GM21381 (cell line): ENCODE results near the gene NKRF.

Experiments used
- ATAC-seq: cut with Tn5 transposase; IDR thresholded peaks from one replicate; pipeline ENCODE4 v1.9.1; 2021; ENCODE audit warnings: mild to moderate bottlenecking, moderate library complexity; ENCODE audit not compliant: unreplicated experiment

Gene NKRF

DNA sequence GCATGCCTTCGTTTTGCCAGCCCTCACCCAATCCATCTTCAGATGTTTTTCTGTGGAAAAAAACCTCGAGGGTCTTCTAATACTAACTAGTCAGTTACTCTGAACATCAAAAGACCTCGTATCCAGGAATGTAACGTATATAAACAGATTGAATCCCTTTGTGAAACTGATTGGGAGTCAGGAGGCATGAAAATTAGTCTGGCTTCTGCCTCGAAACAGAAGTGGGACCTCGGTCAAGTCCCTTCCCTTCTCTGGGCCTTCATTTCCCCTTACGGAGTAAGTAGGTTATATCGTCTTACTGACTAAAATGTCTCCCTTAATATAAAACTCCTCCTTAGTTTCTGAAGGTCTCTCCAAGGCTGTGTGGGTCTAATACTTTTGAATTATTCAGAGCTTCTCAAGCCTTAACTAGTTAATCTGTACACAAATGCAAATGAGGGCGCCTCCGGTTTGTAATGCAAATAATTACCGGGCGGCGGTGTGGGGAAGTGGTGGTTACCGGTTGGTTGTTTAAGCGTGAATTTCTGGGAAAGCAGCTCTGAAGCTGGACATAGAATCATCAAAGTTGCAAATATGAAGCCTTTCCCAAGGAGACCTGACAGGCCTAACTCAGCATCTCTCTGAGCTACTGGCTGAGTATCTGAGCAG is 11.4 kb upstream of the NKRF start:
- ATAC-seq, result peak; percentile 57

DNA sequence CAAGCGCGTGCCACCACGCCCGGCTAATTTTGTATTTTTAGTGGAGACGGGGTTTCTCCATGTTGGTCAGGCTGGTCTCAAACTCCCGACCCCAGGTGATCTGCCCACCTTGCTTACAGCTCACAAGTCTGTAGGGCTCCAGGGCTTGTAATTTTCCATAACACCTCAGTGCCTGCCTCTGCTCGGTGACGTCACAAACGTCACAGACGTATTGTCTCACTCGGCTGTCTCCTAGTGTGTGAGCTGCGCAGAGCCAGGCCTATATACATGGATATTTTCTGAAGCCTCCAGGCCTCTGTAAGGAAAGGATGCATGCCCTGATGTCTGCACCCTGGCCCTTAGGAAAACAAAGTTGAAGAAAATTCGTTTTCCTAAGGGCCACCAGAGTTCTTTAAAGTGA is 8.6 kb upstream of the NKRF start:
- ATAC-seq, result no peak

DNA sequence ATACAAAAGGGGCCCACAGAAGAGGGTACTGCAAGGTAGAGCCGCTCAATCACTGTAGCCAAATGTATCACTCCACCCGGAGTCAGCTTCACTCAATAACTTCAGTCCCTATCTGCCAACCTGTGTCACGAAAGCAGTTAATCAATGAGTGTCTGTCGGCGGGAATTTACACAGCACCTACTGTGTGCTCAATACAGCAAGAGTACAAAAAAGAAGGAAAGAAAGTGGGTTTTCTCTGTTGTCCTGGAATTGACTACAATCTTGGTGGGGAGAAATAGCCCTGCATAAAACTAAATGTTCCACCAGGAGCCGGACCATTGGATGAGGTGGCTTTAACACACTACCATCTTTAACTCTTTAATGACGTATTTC is 780 bp upstream of the NKRF start:
- no peak for ATAC-seq

DNA sequence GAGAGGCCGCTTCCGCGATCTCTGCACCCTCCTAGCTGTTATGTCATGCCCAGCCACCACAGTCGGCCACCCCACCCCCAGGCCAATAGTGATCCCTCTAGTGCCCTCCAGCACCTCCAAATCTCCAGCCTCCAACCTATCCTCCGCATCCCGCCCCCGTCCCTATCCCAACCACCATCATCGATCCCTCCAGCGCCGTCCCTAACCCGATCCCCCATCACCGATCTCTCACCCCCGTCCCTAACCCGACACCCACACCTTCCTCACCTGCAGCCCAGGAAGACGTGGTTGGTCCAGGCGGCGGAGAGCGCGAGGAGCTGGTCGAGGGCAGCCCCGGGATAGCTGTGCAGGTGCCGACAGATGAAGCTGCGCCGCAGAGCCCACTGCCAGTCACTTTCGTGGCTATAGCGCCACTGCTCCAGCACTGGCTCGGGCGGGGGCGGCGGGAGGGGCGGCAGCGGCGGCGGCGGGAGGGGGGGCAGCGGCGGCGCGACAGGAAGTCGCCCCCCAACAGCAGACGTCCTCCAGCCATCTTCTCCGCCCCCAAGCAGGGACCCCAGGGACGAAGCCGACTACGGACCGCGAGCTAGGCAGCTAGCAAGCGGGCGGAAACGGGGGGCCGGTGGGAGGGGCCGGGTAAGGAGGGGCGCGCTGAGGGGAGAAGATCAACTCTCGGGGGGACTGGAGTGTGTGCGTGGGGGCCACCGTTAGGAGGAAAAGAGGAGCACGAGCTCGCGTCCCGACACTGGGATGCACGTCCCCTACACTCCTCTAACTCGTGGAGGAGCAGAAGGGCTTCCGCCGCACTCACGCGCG is 552 bp downstream of the NKRF start:
- ATAC-seq, result peak; percentile 23

DNA sequence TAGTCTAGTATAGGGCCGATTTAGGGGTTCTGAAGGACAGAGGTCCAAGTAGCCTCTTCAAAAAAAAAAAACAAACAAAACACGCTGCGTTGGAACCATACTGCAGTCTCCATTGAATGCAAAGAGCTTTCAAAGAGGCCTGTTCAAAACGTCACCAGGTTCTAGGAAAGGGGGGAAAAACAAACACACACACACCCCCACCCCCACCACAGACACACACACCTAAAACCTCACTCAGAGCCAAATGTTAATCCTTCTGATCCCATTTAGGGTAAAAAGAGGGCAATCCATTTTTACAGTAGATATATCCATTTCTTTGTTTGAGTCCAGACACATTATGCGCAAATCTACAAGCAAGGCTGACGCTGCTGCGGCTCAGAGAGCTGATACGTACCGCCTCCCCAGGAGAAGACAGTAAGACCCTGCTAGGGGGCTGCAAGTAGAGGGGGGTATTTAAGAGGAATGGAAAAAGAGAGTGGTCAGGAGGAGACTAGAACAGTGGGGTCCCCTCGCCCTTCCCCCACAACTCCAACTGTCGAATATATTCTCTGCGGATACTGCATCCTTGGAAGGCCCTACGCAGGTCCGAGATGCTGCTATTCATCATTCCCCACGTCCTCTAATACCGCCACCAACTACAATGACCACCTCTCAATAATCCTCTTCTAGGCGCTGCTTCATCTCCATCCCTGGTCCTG is 1.3 kb downstream of the NKRF start:
- ATAC-seq, result no peak

DNA sequence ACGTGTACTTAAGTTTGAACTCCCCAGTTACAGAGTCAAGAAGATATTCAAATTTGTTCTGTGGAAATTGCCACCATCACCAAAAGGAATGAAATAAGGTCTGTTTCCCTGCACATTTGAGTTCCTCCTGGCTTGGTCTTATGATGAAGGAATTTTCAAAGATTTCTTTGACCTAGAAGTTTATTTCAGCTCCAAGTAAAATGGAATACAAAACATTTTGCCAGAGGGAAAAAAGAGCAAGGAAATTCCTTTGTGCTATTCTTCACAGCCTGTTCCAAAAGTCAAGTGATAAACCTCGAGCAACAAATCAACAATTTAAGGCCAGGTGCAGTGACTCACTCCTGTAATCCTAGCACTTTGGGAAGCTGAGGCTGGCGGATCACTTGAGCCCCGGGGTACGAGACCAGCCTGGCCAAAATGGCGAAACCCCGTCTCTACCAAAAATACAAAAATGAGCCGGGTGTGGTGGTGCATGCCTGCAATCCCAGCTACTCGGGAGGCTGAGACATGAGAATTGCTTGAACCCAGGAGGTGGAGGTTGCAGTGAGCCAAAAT is 3.4 kb downstream of the NKRF start:
- ATAC-seq, result no peak

DNA sequence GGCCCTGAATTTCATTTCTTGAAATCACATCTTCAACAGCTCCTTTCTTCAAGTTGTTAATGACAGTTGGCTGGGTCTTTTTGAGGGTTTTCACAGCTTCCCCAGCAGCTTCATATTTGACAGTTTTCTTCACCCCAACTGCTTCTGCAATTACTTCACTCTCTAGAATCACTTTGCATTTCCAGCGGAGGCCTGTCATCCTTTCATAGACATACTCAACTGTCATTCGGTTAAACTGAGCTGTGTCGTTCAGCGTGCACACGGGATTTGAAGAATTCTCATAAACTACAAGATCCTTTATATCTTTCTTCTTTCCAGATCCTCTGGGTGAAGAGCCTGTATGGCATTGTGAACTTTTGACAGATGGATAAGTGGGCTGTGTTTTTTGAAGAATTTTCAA is 16.4 kb downstream of the NKRF start:
- ATAC-seq, result no peak

DNA sequence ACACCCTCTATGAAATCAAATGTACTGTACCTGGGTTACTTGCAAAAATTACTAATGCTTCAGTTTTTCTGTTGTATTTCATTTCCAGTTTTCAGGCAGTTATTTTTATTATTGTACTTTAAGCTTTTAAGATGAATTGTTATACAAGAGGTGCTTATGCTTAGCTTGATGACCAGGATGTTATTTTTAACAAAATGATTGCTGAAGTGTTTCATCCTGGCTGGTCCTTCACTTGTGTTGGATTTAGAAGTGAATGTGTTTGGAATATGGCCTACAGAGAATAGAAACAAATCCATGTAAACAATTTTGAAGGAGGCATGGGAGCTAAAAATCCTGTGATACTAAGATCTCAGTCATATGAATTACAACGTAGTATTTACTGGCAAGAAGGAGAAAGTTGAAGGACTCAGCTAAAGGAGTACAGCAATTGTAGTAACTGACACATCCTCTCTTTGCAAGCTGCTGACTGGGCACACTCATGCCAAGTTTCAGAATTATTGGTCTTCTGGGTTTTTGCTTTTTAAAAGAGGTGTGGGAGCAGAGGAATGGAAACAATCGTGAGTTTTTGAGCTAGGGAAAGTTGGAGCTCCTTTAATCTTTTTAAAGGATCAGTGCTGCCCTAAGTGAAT is 22.7 kb downstream of the NKRF start:
- no peak for ATAC-seq

DNA sequence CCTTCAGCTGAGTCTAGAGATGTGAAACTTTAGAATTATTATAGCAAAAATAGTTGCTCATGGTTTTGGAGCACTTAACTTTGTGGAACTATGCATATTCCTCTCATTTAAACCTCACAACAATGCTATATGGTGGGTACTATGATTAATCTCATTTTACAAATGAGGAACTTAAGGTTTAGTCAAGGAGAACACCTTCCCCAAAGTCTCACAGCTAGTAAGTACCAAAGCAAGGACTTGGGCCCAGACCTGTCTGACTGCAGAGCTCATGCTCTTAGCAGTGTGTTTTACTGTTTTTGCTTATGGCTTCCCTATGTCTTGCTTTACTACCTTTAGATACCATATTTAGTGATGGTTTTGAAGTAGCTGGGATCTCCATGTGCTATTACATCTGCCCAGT is 26.8 kb downstream of the NKRF start:
- ATAC-seq, result no peak

DNA sequence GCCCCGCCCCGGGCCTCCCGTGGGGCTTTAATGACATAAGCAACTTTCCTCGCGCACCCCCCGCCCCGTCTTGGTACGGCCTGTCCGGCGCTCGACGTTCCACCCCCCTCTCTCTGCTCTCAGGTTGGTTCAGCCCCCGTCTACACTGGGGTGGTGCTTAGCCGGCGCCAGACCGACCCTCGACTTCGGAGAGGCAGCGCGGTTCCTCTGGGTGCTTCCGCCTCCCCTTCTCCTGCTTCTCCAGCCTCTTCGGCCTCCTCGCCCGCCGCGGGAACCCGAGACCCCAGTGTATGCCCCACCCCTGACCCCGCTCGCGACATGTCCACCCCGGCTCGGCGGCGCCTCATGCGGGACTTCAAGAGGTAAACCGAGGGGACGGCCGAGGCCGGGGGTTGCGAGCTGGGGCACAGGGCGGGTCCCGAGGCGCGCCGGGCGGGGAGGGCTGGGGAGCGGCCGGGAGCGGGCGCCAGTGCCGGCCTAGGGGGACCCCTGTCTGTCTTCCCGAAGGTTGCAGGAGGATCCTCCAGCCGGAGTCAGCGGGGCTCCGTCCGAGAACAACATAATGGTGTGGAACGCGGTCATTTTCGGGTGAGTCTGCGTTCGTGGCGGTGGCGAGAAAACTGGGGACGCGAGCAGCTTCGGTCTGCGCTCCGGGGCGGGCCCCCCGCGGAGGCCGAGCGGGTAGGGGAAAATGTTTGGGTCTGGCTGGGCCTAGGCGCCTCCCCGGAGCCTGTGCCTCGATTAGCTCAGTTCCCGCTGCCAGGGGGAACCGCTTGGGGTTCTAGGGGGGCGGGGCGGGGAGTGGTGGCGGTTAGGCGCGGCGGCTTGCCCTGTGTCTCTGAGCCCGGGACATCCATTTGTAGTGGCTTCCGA is 31.6 kb downstream of the NKRF start, which contains the start of gene UBE2A:
UBE2A (plus strand) TSS at position 170 of the 873 bp plus-strand sequence; CDS start at position 319, 149 bp downstream.
- ATAC-seq, result peak; percentile 84

DNA sequence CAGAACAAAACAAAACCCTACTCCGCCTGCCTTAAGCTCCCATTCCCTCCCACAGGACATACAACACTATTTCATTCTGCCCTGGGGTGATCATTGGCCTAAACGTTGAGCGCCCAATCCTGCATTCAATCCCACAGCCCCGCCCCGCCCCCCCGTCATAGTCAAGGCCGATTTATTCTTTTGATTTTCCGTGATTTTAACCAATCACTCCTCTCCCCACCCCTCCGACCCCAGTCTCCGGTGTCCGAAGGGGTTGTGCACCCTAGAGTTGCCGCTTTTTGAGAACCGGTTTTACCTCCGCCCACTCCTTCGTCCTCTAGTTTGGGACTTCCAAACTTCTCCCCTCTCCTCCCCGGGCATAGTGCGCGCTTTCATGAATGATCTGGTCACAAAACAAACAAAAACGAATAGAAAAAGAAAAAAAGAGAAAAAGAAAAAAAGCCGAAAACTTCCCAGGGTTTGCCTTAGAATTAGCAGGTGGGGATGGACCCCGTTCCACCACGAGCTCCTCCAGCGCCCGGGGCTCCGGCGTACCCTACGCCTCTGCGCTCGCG is 32.3 kb downstream of the NKRF start:
- peak; percentile 5 for ATAC-seq

DNA sequence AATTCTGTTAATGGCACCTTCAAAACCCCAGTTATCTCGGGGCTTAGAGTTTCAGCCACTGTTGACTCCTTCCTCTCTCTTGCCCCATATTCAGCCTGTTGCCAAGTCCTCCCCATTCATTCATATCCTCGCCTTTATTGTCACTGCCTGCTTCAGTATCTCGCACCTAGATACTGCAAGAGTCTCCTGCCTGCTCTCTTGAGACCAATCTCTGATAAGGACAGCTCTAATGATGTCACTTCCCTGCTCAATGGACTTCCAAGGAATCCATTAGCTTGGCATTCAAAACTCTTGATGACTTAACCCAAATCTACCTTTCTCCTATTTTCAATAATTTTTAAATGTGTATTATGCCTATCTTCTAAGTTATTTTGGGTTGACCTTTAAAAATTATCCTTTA is 33.0 kb downstream of the NKRF start:
- no peak for ATAC-seq

DNA sequence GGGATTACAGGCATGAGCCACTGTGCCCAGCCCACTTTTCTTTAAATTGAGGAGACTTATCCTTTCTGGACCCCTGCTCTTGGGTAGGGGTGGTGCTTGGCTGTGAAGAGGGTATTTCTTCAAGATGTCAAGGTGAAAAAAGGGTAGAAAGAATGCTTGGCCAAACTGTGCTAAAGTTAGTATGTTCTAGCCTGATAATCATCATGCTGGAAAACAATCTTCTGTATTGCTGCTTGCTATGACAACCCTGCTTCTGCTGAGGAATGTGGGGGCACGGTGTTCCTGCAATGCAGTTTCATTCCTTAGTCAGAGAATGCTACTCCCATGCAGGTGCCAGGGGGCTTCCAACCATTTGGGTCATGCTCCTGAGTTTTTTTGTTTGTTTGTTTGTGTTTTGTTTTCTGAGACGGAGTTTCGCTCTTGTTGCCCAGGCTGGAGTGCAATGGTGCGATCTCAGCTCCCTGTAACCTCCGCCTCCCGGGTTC is 35.8 kb downstream of the NKRF start:
- ATAC-seq, result no peak

DNA sequence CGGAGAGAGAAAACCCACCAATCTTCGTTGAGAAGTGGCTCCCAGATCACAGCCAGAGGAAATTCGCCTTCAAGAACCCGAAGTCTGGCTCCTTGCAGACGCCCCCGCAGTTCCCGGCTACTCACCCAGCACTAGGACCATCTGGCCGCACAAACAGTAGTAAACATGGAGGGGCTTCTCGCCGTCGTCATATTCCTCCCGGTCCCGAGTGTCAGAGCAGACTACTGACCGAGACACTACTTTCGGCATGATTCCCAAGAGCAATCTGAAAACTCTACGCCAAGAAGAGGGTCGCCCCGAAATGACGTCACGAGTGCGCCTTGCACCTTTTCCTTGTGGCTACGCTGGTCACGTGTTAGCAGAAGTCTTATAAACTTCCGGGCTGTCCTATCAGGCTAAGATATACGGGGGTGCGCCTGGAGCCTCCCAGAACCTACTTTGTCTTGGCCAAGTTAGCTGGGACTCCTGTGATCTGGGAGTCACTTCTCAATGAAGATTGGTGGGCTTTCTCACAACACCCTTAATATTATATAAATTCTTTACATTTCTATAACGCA is 41.0 kb downstream of the NKRF start, which contains the start of gene STEEP1:
STEEP1 (minus strand) TSS at position 303 of the 557 bp plus-strand sequence; CDS start at position 249, 54 bp downstream.
- peak; percentile 94 for ATAC-seq

DNA sequence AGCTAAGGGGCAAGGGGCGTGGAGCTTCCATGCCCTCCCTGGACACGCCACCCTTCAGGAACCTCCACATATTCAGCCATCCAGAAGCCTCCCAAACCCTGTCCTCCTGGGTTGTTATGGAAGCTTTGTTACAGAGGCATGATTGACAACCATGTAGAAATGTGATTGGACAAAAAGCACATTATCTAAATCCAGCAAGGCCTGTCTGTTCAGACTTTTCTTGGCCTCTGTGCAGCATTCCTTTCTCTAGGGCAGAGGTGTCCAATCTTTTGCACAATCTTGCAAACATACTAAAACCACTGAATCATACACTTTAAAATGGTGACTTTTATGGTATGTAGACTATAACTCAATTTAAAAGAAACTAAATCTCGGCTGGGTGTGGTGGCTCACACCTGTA is 53.7 kb downstream of the NKRF start:
- ATAC-seq, result no peak

DNA sequence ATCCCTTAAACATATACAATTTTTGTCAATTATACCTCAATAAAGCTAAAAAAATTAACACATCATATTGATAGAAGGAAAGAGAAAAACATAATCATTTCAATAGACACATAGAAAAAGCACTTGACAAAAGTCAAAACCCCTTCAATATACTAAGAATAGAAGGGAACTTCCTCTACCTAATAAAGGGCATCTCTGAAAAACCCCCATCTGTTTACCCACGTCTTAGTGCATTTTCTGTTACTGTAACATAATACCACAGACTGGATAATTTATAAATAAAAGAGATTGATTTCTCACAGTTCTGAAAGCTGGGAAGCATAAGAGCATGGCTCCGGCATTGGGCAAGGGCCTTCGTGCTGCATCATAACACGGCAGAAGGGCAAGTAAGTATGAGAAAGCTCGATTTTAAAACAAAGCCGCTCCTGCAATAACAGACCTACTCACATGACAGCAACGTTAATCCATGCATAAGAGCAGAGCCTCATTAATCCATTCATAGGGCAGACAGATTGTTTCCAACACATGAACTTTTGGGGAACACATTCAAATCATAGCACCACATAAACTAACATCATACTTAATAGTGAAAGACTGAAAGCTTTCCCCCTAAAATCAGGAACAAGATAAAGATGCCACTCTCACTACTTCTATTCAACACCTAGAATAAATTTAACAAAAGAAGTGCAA is 56.8 kb downstream of the NKRF start:
- no peak for ATAC-seq

DNA sequence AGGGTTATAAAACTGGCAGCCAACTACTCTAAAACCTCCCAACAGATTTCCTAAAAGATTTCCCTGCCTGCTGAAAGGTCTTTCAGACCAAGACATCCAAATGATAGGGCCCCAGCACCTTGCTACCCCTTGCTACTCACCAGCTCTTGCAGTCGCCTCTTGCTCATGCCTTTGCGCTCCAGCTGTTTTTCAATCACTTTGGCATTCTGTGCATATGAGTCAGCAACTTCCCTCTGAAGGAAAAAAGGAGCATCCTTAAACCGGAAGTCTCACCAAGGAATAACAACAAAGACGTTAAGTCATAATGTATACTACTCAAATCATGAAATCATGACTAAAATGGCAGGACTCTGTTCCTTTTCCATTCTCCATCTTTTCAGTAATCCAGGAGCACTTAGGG is 65.0 kb downstream of the NKRF start:
- no peak for ATAC-seq

DNA sequence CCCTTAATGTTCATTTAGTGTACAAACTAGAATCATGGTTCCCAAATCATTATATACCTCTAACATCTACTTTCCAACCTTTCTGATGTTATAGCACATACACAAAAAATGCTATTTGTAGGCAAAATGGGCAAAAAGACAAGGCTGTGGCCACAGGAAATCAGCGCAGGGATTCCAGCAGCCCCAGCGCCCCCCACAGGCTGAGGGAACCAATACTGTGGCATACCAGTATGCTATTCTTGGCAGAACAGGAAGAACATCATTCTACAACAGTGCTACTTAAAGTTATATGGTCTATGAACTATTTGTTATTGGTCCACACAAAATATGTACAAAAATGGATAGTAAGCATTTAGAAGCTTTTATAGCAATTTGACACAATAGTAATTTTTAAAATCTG is 66.4 kb downstream of the NKRF start:
- no peak for ATAC-seq
